Stomach smooth muscle (tissue), 2 donors: Measurements from ENCODE around the gene UBXN7.

Source experiments
- H3K27ac ChIP-seq: one replicate; pipeline ENCODE4 v1.7.0; 2013; ENCODE audit warnings: mild to moderate bottlenecking, low read length, inconsistent platforms
- H3K27me3 ChIP-seq, 2 donors: one replicate each; pipeline ENCODE4 v1.7.0; 2013; ENCODE audit warnings: low read length in 2 of 2; ENCODE audit not compliant: insufficient read depth in 2 of 2, control insufficient read depth in 1 of 2
- H3K36me3 ChIP-seq, 2 donors: one replicate each; pipeline ENCODE4 v1.7.0; 2013; ENCODE audit warnings: low read length in 2 of 2; ENCODE audit not compliant: control insufficient read depth in 2 of 2, insufficient read depth in 2 of 2
- H3K4me1 ChIP-seq: one replicate; pipeline ENCODE4 v1.7.0; 2013; ENCODE audit warnings: low read length; ENCODE audit not compliant: control insufficient read depth, insufficient read depth
- H3K4me3 ChIP-seq, 2 donors: one replicate each; pipeline ENCODE4 v1.7.0; 2013; ENCODE audit warnings: low read length in 2 of 2
- H3K9ac ChIP-seq, 2 donors: one replicate each; pipeline ENCODE4 v1.7.0; 2013; ENCODE audit warnings: low read length in 2 of 2, mild to moderate bottlenecking in 1 of 2
- H3K9me3 ChIP-seq, 2 donors: one replicate each; pipeline ENCODE4 v1.7.0; 2013; ENCODE audit warnings: low read length in 2 of 2; ENCODE audit not compliant: control insufficient read depth in 2 of 2
- donor health status: healthy.
- donor health status: Pancreatic carcinoma.

UBXN7 gene

DNA sequence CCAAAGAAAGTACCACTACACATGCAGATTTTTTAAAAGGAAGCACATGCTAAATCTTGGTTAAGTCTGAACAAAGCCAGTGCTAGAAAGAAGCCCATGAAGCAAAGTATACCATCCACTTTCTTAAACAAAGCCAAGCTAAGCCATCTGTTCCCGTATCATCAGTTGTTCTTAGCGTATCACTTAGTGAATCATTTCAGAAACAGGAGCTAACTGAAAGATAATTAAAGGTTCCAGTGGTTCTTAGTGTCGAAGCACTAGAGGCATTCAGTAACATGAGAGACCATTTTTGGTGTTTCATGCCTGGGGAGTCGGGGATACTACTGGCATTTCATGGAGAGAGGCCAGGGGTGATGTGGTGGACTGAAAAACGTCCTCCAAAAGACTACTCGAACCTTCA, 12.8 kb downstream of the UBXN7 start:
- peaks cover 15% of the 10 kb centered on the region for H3K4me1 ChIP-seq
- no peaks in the 10 kb centered on the region for H3K9me3 ChIP-seq
- H3K9ac ChIP-seq = no peak overlapping the region
- H3K27me3 ChIP-seq = no peaks in the 10 kb centered on the region
- no peaks in the 10 kb centered on the region for H3K36me3 ChIP-seq
- H3K4me3 ChIP-seq = no peak overlapping the region
- no peak overlapping the region for H3K27ac ChIP-seq

DNA sequence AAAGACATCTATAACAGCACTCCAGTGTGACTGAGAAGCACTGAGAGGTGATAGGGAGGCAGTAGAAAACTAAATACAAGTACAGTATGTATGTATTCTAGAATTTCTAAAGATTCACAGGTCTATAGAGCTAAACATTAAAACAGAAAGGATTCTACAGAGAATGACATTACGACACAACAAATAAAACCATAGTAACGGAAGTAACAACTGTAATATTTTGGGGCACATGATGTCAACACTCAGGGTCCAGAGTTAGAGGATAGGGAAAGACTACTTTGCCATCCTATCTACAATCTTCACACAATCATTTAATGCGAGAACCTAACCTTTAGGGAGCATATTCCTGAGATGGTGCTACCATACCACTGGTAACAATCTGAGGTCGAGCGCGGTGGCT, 13.6 kb downstream of the UBXN7 start:
- Histone ChIP-seq H3K27me3 (no peaks in the 10 kb centered on the region), H3K4me1 (peaks cover 15% of the 10 kb centered on the region), H3K36me3 (no peaks in the 10 kb centered on the region), H3K9me3 (no peaks in the 10 kb centered on the region), H3K4me3 (no peak overlapping the region), H3K9ac (no peak overlapping the region), H3K27ac (no peak overlapping the region)

DNA sequence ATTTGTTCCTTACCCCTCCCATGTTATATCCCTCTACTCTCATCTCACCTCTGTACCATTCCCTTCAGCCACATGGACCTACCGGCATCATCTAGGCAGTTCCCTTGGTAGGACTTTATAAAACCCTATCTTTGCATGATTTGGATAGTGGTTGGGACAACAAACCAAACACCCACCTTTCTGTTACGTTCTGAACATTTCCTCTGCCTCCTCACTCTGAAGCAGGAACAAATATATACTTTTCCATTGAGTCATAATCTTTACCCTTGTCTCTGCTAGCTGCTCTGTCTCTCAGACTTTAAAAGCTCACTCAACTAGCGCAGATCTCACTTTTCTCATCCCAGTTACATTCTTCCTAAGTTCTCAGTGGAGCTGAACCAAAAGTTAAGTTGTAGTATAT, 17.8 kb downstream of the UBXN7 start:
- Histone ChIP-seq H3K27me3 (no peaks in the 10 kb centered on the region), H3K9me3 (no peaks in the 10 kb centered on the region), H3K4me1 (no peaks in the 10 kb centered on the region), H3K4me3 (no peak overlapping the region), H3K36me3 (no peaks in the 10 kb centered on the region), H3K9ac (no peak overlapping the region), H3K27ac (no peak overlapping the region)

DNA sequence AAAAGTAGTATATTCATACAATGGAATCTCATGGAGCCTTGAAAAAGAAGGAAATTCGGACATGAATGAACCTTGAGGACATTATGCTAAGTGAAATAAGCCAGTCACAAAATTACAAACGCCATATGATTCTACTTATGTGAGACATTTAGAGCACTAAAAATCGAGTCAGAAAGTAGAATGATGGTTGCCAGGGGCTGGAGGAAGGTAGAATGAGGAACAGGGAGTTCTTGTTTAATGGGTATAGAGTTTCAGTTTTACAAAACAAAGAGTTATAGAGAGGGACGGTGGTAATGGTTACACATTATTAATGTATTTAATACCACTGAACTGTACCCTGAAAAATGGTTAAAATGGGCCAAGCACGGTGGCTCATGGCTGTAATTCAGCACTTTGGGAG, 19.5 kb downstream of the UBXN7 start:
- Histone ChIP-seq H3K36me3 (no peaks in the 10 kb centered on the region), H3K27ac (no peak overlapping the region), H3K27me3 (no peaks in the 10 kb centered on the region), H3K4me3 (no peak overlapping the region), H3K4me1 (no peaks in the 10 kb centered on the region), H3K9ac (no peak overlapping the region), H3K9me3 (no peaks in the 10 kb centered on the region)

- H3K27me3 ChIP-seq = no peaks in the 10 kb centered on the region
- no peaks in the 10 kb centered on the region for H3K4me1 ChIP-seq
- no peak overlapping the region for H3K9ac ChIP-seq
- peaks cover 3 to 4% of the 10 kb centered on the region in 2 donors for H3K36me3 ChIP-seq
- no peaks in the 10 kb centered on the region for H3K9me3 ChIP-seq
- no peak overlapping the region for H3K27ac ChIP-seq
- no peak overlapping the region for H3K4me3 ChIP-seq
These were observed 22.8 kb downstream of the UBXN7 start for GRCh38 chr3:196409409-196409808.

DNA sequence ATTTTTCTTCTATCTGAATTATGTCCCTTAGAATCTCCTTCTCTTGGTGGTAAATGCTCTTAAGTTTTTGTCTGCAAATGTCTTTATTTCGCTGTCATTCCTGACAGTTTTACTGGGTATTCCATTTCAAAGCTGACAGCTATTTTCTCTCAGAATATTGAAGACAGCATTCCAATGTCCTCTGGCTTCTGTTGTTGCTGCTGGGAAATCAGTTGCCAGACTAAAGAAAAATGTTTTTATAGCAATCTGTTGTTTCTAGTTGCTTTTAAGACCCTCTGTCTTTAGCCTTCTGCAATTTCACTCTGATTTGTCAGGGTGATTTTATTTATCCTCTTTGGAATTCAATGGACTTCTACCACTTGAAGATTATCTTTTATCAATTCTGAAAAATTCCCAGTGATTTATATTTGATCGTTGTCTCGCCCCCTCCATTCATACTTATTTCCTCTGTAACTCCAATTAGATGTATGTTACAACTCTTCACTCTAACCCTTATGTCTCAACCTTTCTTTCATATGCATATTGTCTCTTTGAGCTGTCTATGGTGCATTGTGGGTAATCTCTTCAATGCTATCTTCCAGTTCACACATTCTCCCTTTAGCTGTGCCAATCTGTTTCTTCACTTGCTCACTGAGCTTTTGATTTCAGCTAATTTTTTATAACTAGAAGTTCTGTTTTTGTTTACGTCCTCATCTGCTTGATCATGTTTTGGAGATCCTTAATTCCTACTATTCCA, 23.5 kb downstream of the UBXN7 start:
- Histone ChIP-seq H3K9me3 (no peaks in the 10 kb centered on the region), H3K27me3 (no peaks in the 10 kb centered on the region), H3K36me3 (peaks cover 3 to 4% of the 10 kb centered on the region in 2 donors), H3K4me3 (no peak overlapping the region), H3K4me1 (no peaks in the 10 kb centered on the region), H3K27ac (no peak overlapping the region), H3K9ac (no peak overlapping the region)

DNA sequence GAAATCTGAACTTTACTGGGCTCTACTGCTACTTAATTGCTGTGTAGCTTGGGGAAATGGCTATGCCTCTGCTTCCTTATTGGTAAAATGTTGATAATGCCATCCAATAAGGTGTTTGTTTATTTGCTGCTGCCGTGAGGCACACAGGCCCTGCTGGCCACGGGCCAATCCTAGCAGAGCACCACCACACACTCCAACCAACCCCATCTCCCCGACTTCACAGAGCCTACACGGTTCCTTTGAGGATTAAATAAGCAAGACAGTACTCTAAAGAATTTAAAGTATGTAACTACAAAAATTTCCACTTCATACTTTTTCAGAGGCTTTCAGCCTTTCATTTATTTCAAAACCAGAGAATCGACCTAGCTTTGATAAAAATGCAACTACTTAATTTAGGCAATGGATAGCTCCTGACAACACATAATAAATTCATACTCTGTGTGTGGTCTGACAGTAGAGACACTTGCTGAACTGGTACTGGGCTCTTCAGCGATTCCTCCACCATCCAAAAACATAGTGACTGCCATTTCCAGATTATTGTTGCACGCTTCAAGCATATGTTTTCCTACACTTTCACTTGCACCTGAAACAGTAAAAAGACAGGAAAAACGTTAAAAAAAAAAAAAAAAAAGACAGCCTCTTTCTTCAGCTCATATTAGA, 25.3 kb downstream of the UBXN7 start:
- no peaks in the 10 kb centered on the region for H3K27me3 ChIP-seq
- H3K36me3 ChIP-seq = peaks cover 3 to 4% of the 10 kb centered on the region in 2 donors
- H3K4me3 ChIP-seq = no peak overlapping the region
- H3K9me3 ChIP-seq = no peaks in the 10 kb centered on the region
- no peak overlapping the region for H3K27ac ChIP-seq
- H3K4me1 ChIP-seq = no peaks in the 10 kb centered on the region
- peak overlapping the region in 1 of 2 donors; percentile 42 for H3K9ac ChIP-seq

DNA sequence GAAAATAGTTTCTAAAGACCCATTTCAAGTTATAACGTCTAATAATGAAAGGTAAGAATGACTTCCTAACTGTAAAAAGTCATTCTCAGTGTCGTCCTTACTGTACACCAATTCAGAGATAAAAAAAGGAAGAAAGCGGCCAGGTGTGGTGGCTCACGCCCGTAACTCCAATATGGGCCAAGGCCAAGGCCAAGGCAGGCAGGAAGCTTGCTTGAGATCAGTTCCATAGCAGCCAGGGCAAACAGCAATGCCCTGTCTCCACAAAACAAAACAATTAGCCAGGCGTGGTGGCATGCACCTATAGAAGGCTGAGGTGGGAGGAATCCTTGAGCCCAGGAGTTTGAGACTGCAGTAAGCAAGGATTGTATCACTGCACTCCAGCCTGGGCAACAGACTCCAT, 31.9 kb downstream of the UBXN7 start:
- H3K9me3 ChIP-seq = no peaks in the 10 kb centered on the region
- no peak overlapping the region for H3K27ac ChIP-seq
- H3K36me3 ChIP-seq = peaks cover 21 to 30% of the 10 kb centered on the region in 2 donors
- H3K4me1 ChIP-seq = no peaks in the 10 kb centered on the region
- no peaks in the 10 kb centered on the region for H3K27me3 ChIP-seq
- H3K4me3 ChIP-seq = no peak overlapping the region
- H3K9ac ChIP-seq = no peak overlapping the region

DNA sequence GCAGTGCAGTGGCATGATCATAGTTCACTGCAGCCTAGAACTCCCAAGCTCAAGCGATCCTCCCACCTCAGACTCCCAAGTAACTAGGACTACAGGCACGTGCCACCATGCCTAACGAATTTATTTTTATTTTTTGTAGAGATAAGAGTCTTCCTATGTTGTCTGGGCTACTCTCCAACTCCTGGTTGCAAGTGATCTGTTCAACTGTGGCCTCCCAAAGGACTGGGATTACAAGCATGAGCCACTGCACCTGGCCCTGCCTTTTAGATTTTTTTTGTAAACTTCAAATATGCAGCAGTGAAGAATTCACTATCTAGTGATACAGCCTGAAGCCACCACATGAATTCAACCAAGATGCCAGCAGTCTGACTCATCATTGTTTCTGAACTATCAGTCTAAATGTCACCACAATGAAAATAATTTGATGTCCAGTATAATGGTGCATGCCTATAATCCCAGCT, 32.7 kb downstream of the UBXN7 start:
- no peaks in the 10 kb centered on the region for H3K27me3 ChIP-seq
- H3K9me3 ChIP-seq = no peaks in the 10 kb centered on the region
- H3K9ac ChIP-seq = no peak overlapping the region
- H3K36me3 ChIP-seq = peaks cover 17 to 28% of the 10 kb centered on the region in 2 donors
- no peak overlapping the region for H3K27ac ChIP-seq
- H3K4me3 ChIP-seq = no peak overlapping the region
- H3K4me1 ChIP-seq = no peaks in the 10 kb centered on the region

DNA sequence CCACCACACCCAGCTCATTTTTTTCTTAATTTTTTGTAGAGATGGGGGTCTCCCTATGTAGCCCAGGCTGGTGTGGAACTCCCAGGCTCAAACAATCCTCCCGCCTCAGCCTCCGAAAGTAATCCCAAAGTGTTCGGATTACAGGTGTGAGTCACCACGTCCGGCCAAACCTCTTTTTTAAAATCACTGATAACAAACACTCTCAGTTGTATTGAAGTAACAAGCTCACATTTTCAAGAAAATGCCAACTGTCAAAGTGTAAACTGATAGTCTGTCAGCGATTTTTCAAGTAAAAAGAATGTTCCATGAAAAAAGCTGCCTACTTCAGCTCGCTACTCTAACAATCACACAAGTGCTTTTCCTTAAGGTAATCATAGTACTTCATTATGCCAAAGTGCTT, 33.4 kb downstream of the UBXN7 start:
- Histone ChIP-seq H3K27me3 (no peaks in the 10 kb centered on the region), H3K4me3 (no peak overlapping the region), H3K9me3 (no peaks in the 10 kb centered on the region), H3K36me3 (peaks cover 17 to 27% of the 10 kb centered on the region in 2 donors), H3K4me1 (no peaks in the 10 kb centered on the region), H3K9ac (no peak overlapping the region), H3K27ac (no peak overlapping the region)

DNA sequence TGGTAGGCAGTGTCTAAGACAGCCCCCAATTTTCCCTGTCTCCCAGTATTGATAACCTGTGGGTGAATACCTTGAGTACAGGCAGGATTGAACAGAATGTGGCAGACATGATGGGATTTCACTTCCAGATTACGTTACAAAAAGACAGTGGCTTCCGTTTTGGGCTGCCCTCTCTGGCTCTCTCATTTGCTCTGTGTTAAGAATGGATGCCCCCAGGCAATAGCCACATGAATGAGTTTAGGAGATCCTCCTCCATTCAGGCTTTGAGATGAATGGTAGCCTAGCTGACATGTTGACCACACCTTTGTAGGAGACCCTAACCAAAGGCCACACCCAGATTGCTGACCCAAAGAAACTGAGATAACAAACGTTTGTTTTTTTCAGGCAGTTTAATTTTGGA, 34.3 kb downstream of the UBXN7 start:
- Histone ChIP-seq H3K4me1 (no peaks in the 10 kb centered on the region), H3K9me3 (no peaks in the 10 kb centered on the region)

More for the DNA sequence above, 34.3 kb downstream of the UBXN7 start:
- Histone ChIP-seq H3K27me3 (no peaks in the 10 kb centered on the region), H3K36me3 (peaks cover 17 to 30% of the 10 kb centered on the region in 2 donors), H3K4me3 (no peak overlapping the region), H3K27ac (no peak overlapping the region), H3K9ac (no peak overlapping the region)
